GM18499 (cell line): ENCODE data around the gene AP2B1.
"Not testable (repeated sequence)": the region's sequence is repeated elsewhere in the genome, so short reads cannot be mapped to it uniquely, and the experiment has no call there.

Source experiments
- ATAC-seq: cut with Tn5 transposase; IDR thresholded peaks from one replicate; pipeline ENCODE4 v1.9.1; 2021; ENCODE audit warnings: moderate number of reproducible peaks; ENCODE audit not compliant: insufficient read depth, unreplicated experiment

Gene AP2B1

DNA sequence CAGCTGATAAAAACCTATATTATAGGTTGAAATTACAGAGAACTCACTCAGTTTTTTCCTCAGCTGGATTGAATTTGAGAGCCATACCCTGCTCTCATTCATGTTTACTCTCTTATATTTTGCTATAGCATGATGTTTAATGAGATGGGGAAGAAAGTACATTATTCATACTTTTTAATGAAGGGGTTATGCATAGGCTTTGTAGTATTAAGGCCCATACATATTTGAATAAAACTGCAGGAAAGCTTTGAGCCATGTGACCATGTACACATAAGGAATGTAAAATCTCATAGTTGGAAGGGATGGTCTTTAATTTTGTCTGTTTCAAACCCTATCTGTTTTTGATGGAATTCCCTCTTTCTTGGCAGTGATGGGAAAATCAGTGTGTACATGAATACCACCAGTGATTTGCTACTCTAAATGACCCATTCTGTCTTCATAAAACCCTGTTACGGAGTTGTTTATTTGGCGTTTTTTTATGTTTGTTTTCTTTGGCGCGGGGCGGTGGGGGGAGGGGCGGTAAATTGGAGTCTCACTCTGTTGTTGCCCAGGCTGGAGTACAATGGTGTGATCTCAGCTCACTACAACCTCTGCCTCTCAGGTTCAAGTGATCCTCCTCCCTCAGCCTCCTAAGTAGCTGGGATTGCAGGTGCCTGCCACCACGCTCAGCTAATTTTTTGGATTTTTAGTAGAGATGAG is 105.5 kb downstream of the AP2B1 start:
- ATAC-seq = no peak

DNA sequence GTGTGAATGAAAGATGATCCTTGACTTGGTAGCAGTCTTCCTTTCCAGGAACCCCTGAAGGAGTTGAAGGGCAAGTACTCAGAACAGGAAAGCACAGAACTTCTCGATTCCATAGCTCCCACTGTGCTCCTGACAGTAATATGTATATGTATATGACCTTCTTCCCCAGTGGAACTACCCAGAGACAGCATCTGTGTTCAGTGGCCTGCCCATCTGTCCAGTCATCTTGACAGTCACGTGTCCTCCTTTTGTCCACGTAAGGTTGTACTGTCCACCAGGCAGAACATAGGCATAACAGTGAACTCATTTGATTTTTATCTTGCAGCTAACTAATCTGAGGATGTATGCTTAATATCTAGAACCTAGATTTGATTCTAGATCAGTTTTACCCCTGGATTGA is 106.5 kb downstream of the AP2B1 start:
- no peak for ATAC-seq

DNA sequence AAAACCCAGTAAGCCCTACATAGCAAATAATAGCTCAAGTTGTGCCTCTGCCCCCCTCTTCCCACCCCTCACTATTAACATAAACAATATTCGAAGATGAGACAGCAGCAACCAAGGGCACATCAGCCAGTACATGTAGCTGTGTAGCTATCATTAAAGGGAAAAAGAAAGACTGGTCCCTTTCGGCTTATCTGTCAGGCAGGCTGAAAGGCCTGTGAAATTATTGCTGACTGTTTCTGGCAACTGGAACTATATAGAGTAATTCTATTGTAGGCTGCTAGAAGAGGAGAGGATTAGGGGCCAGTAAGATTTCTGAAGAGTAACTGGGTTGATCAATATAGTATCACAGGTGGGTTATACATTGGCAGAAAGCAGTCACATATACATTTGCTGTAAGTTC is 107.8 kb downstream of the AP2B1 start:
- ATAC-seq = no peak

DNA sequence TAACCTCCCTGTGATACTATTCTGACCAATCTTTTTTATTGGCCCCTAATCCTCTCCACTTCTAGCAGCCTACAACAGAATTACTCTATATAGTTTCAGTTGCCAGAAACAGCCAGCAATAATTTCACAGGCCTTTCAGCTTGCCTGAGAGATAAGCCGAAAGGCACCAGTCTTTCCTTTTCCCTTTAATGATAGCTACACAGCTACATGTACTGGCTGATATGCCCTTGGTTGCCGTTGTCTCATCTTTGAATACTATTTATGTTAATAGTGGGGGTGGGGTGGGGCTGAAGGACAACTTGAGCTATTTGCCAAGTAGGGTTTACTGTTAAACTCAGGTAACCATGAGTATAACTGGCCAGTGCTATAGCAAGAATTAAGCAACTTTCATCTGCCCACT is 108.5 kb downstream of the AP2B1 start:
- no peak for ATAC-seq

DNA sequence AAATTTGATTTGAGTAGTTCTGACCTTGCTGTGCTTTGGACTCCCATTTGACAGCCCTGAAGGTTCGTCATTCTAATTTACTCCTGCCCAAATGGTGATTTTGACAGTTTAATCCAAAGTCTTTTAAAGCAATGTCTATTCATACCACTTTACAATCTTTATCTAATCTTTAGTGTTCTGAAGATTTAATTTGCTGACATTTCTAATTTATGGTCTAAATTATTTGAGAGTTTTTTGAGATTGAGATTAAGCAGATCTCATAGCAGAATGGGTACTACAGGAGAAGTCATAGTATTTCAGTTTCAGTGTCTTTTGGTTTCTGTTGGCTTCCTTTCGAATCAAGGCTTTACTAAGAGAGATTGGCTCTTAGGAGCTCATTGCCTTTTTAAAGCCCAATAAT is 111.7 kb downstream of the AP2B1 start:
- ATAC-seq = no peak

DNA sequence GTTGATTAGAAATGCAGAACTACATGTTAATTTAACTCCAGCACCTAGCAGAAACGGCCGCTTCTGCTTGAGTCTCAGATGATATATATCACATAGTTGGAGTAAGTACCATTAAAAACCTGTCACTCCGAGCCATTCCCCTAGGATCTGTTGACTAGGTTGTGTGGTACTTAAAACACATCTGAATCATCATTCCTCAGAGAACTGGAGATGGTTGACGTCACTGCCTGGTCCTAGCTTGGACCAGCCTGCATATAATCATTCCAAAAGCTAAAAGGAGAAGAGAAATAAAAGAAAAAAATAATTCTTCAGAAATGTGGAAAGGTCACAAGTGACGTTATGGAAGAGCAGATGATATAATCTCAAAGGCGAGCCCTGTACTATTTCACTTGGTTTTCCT is 113.0 kb downstream of the AP2B1 start:
- no peak for ATAC-seq

DNA sequence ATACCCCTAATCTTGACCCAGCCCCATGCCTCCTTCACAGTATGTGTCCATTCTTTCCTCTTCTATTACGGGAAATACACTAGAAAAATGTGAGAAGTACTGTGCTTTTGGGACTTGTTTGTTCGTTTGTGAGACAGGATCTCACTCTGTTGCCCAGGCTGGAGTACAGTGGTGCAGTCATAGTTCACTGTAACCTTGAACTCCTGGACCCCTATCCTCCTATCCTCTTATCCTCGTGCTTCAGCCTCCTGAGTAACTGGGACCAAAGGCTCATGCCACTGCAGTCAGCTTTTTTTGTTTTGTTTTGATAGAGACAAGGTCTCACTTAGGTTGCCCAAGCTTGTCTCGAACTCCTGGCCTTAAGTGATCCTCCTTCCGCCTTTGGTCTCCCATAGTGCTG is 114.4 kb downstream of the AP2B1 start:
- no peak for ATAC-seq

DNA sequence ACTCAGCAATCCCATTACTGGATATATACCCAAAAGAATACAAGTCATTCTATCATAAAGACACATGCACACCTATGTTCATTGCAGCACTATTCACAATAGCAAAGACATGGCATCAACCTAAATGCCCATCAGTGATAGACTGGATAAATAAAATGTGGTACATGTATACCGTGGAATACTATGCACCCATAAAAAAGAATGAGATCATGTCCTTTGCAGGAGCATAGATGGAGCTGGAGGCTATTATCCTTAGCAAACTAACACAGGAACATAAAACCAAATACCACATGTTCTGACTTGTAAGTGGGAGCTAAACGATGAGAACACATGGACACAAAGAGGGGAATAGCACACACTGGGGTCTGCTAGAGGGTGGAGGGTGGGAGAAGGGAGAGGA is 116.2 kb downstream of the AP2B1 start:
- ATAC-seq = not testable (repeated sequence)

DNA sequence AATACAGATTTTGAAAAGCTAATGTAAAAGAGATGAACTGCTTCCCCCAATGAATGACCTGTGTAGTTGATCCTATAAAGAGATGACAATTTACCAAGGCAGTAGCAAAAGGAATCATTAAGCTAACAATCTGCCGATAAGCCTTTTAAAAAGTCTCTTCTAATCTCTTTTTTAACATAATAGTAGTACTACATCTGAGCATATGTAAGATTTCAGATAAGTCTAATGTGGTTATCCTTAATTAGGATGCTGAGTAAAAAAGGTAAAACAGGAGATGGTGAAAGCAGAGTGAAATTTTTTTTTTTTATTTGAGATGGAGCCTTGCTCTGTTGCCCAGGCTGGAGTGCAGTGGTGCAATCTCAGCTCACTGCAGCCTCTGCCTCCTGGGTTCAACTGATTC is 118.1 kb downstream of the AP2B1 start:
- no peak for ATAC-seq

DNA sequence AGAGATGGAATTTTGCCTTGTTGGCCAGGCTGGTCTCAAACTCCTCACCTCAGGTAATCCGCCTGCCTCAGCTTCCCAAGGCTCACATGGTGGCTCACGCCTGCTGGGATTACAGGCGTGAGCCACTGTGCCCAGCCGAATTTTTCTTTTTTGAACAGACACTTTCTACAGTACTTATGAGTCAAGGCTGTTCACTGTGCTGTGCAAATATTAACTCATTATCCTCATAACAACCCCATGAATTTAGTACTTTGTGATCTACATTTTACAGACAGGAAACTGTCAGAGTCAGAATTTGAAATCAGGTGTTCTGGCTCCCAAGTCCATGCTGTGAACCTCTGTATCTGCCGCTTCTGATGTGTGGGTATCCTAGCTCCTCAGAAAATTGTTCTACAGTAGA is 118.6 kb downstream of the AP2B1 start:
- no peak for ATAC-seq

DNA sequence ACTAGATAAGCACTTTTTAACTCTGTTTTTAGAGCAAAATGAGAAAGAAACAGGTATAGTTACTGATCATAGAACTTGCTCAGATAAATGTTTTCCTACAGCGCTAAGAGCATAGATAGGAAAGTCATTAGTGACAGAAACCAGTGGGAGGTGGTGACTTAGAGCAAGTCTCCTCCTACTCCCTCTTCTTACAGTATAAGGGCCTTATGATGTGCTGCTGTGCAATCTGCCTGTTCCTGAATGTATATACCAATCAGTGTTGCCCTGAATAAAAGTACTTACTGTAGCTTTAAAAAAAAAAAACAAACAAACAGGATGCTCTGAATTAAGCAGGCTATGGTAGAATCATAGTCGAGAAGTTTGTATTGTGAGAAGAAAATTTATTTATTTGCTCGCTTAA is 121.0 kb downstream of the AP2B1 start:
- ATAC-seq = no peak

DNA sequence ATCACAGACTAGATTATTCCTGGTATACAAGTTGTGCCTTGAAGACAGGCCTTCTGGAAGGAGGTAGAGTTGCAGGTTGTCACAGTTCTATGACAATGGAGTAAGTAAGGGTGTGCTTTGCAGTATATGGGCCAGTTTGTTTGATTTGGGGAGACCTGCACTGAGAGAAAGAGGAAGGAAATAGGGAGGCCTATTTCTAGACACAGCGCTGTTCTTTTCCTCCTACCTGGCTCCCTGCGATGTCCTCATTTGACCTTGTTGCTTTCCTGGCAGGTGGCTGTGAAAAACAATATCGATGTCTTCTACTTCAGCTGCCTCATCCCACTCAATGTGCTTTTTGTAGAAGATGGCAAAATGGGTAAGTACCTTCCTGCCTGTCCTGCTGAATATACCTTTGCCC is 121.8 kb downstream of the AP2B1 start:
- ATAC-seq = no peak

DNA sequence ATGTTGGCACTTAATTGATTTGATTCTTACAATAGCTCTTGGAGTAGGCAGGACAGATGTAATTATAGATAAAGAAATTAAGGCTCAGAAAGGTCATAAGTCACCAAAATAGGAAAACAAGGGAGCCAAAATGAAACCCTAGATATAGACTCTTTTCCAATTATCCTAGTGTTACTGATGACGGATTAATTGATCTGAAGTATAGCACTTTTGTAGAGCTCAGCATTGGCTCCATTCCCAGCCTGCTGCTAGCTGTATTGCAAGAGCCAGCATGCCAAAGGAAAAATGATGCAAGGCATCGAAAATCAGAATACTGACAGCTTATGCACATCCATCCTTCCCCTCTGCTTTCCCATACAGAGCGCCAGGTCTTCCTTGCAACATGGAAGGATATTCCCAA is 122.8 kb downstream of the AP2B1 start:
- no peak for ATAC-seq

DNA sequence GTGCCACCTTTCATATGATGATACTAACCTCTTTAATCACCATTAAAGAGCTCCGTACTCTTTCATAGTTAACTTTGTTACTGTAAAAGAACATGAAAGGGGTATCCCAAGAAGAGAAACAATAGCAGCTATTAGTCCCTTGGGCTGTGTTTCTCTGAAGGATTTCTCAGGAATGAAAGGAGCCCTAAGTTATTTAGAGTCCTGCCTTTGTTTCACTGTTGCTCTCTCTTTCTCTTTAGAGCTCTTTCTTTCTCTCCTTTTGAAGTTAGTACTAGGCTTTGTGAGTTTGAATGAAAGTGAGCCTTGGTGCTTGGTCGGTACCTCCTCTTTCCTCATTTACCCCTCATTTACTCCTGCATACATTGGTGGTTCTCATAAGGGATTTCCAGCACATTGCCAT is 123.8 kb downstream of the AP2B1 start:
- no peak for ATAC-seq

DNA sequence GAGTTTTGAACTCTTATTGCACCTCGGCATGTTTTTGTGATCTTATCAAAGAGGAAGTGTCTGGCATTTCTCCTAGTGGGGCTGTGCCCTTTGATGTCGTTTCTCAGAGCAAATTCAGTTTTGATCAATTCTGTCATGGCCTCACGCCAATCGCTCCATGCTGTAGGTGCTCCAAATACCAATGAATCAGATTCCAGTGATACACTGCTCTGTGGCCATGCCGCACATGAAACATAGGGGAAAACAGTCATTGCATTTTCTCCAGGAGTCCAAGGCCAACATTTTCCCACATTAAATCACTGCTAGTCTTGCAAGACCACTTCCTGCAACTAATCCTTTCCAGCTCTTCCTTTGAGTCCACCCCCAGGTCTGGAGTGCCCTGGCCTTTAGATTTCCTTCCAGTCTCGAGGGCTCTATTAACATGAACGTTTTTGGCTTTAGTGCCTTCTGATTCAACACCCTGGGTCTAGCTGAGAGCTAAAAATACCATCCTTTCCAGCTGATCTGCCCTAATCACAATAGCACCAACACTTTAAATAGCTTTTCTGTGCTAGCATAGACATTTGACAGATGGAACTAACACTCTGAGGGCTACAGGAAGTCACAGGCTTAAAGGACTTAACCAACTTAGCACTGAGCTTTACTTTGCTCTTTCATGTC is 126.1 kb downstream of the AP2B1 start:
- no peak for ATAC-seq

DNA sequence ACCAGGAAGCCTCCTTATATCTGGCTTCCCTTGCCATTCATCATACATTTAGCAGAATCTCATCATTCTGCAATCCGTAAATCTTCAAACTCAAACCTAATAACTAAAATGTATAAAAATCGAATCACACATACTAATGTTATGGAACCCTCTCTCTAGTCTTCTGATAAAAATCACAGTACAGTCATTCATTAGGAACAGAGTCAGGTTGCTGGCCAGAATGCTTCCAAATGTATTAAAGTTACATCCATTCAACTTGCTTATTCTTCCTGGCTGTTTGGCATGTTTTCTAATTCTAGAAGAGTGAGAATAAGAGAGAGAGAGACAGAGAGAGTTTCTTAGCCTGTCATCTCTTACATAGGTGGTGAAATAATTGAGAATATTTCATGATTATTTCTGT is 127.9 kb downstream of the AP2B1 start:
- ATAC-seq = no peak

DNA sequence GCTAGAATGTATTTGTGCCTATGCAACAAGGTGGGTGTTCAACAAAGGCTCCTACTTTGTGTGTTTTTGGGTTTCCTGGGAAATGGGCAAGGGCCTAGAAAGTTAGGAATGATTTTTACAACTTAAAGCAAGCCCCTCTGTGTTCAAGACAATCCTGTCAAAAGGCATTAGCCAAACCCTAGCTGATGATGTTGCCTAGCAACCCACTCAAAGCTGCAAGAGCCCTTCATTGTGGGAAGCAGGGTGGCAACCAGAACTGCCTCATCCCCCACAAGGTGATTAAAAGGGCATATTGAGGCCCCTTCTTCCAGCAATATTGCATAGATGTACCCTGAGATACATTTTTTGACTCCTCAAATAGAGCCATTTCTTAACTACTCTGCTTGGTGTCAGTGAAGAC is 128.3 kb downstream of the AP2B1 start:
- no peak for ATAC-seq

DNA sequence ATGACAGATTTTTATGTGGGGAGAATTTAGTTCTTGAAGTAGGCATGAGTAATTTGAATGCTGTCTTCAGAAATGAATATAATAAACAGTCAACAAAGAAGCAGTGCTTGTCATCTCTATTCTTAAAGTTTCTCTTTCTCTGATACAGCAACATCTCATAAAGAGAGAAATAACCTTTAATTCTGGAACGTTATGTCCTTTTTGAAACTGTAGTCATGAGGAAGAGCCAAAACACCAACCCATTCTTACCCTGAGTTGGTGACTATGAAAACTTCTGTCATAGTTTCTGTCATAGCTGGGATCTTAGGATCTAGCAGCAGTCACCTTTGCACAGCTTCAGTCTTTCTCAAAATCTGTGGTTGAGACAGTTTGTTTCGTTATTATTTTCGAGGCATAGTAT is 129.1 kb downstream of the AP2B1 start:
- ATAC-seq = no peak

DNA sequence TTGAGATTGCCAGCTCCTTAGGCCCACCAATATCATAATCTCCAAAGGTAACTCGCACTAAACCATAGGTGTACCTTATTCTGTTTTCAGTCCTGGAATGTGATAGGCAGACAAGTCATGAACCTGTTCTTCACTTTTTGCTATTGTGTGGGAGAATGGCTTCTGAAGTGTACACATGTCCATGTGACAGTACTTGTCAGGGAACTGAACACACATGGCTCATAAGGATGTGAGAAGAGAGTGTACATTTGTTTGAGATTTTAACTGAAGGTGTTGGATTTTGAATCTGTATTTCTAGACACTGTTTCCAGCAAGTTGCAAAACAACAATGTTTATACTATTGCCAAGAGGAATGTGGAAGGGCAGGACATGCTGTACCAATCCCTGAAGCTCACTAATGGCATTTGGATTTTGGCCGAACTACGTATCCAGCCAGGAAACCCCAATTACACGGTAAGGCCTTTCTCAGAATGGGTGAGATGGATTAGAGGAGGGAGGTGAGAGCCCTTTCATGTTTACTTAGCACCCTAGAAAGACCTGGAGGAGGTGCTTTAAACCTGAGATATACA is 129.9 kb downstream of the AP2B1 start:
- ATAC-seq = no peak

DNA sequence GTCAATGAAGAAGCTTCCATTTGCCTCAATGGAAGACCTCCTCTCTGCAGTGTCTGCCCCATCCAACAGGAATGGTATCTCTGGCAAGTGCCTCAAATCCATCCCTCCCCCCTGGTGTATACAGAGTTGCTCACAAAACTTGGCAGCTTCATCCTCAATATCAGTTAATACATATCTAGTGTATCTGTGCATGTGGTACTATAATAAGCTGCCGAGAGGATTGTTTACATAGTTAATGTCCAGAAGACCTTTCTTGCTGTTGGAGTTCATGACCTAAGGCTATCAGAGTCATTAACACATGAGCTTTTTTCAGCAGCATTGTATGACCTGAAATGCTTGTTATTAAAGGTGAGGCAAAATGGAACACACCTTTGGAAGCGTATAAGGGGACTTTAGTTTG is 130.4 kb downstream of the AP2B1 start:
- no peak for ATAC-seq

DNA sequence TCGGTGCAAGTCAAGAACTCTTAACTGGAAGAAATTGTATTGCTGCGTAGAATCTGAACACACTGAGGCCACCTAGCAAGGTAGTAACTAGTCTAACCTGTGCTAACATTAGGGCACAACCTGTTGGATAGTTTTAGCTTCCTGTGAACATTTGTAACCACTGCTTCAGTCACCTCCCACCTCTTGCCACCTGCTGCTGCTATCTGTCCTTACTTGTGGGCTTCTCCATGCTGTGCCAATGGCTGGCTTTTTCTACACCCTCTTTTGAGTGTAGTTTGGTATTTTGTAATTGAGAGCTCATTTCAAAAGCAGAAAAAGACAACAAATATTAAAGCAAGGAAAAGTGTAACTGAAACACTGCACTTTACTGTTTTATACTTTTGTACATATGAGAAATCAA is 136.6 kb downstream of the AP2B1 start:
- ATAC-seq = no peak

DNA sequence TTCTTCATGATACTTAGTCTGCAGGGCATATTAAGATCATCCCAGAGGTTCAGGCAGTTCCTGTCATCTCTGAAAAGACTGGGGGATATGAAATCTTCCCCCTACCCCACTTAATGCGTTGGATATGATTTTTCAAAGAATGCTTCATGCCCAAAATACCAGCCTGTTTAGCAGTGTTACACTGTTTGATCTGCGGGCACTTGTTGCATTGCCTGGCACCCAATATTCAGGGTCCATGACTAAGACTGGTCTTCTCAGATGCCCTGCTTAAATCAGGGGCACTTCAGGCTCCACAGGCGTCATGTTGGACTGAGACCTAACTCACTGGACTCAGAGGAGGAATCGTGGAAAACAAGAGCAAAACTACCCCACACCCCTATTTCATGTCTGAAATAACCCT is 137.9 kb downstream of the AP2B1 start:
- no peak for ATAC-seq
